Activated naive CD8-positive, alpha-beta T cell treated with anti-CD3 and anti-CD28 coated beads, Interleukin-2, amount 10 ng/mL, durations not matched to agents 7 days and 5 days (primary cell): ENCODE results near the gene GRXCR1. TPM values are rescaled to one million over a fixed set of nuclear protein-coding genes. Genes with fewer than 3 reads are reported as not detected.

Experiments
- total RNA-seq, 2 experiments: library from RNA; stranded (reverse); gene quantifications; one replicate each; pipeline ENCODE4 v1.2.3, GENCODE V29; 2021

GRXCR1 gene
- total RNA-seq, 2 experiments from 2014 or later, result not detected

Other genes with a start within 250 kb of the GRXCR1 start
- 10 to 100 TPM; 55.3 to 56.3 TPM for gene ATP8A1, start 235.6 kb upstream of the GRXCR1 start, total RNA-seq